NB4 (cell line): ENCODE results near the gene ASB4.

ENCODE experiments used
- DNase-seq: peaks from one replicate; pipeline ENCODE4 v3.0.0; 2010; ENCODE audit warnings: low read depth
- H3K4me3 ChIP-seq: one replicate; pipeline ENCODE4 v1.5.1; 2011; ENCODE audit warnings: mild to moderate bottlenecking, low read depth, low read length, moderate library complexity
- CTCF ChIP-seq: IDR thresholded peaks from one replicate; pipeline ENCODE4 v1.5.1; 2012; ENCODE audit warnings: low read depth, low read length
- MYC ChIP-seq: IDR thresholded peaks from 2 replicates; pipeline ENCODE4 v1.6.1; 2011; ENCODE audit warnings: low read depth, low read length
- POLR2A ChIP-seq: IDR thresholded peaks from 2 replicates; pipeline ENCODE4 v1.6.1; 2011; ENCODE audit warnings: mild to moderate bottlenecking; ENCODE audit not compliant: insufficient read length; ENCODE audit errors: extremely low read depth
- TF ChIP-seq, protein P1 (sequence below): IDR thresholded peaks from 2 replicates; pipeline ENCODE4 v1.6.1; 2011; ENCODE audit warnings: low read depth, low read length

The ASB4 gene

DNA sequence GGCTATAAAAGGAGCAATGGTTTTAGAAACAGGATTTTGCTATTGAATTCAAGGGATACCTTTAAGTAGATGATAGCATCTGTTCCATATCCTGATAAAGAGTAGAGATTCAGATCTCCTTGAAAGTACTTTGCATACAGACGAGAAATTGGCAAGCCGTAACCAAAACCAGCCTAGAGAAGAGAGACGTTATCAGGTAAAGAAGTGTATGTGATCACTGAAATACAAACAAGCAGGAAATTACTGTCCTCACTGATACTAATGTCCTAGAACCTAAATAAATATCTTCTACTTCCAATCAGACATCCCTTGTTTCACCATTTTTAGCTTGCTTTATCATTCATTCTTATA lies 101.2 kb downstream of the ASB4 start:
- H3K4me3 ChIP-seq = no peak overlapping the region
- no peak for DNase-seq
- TF ChIP-seq POLR2A (no peak), MYC (no peak), CTCF (no peak)
- TF ChIP-seq, protein P1, sequence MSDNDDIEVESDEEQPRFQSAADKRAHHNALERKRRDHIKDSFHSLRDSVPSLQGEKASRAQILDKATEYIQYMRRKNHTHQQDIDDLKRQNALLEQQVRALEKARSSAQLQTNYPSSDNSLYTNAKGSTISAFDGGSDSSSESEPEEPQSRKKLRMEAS = no peak

- TF ChIP-seq, protein P1 = no peak
- TF ChIP-seq MYC = no peak
- no peak for TF ChIP-seq POLR2A
- TF ChIP-seq CTCF = no peak
- DNase-seq = no peak
- no peak overlapping the region for H3K4me3 ChIP-seq
Observed at GRCh38 chr7:95589031-95589430, 103.3 kb downstream of the ASB4 start.

DNA sequence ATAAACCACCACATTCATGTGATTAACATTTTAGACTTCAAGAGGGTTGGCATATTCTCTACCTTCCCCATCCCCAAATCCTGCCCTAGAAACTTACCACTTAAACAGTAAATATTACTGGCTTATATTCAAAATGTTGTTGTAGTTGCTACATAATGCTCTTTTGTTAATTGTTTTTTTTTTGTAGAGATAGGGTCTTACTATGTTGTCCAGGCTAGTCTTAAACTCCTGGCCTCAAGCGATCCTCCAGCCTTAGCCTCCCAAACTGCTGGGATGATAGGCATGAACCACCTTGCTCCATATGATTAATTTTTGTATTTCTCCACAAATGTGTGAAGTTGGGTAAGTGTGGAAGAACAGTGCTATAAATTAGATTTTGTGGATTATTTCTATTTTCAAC lies 104.0 kb downstream of the ASB4 start:
- TF ChIP-seq CTCF (no peak), MYC (no peak), POLR2A (no peak)
- TF ChIP-seq, protein P1 = no peak
- no peak overlapping the region for H3K4me3 ChIP-seq
- no peak for DNase-seq
